C4-2B (cell line): ENCODE data around the gene GAR1.

Experiments used
- H3K27ac ChIP-seq: fragments of 450-650 bp; 2 replicates; pipeline ENCODE4 v1.5.1; 2017
- CTCF ChIP-seq: fragments of 450-650 bp; conservative IDR thresholded peaks from 2 replicates; pipeline ENCODE4 v1.5.1; 2017; ENCODE audit warnings: mild to moderate bottlenecking
- ZFX ChIP-seq: fragments of 450-650 bp; IDR thresholded peaks from 2 replicates; pipeline ENCODE4 v1.6.1; 2017

The GAR1 gene

GRCh38 chr4:109801895-109802319 is 13.7 kb upstream of the GAR1 start, which contains the start of gene CFI:
Gene CFI, minus strand, starts transcription at chr4:109801999. Its CDS starts 28 bp downstream, at chr4:109801971.
- no peak within 1 kb of the TSS for H3K27ac ChIP-seq
- TF ChIP-seq CTCF (no peak), ZFX (no peak)

GRCh38 chr4:109803924-109804571 is 11.5 kb upstream of the GAR1 start:
- H3K27ac ChIP-seq = no peak overlapping the region
- TF ChIP-seq CTCF = peak; percentile 57
- no peak for TF ChIP-seq ZFX

GRCh38 chr4:109809655-109810054 is 5.9 kb upstream of the GAR1 start:
- no peak overlapping the region for H3K27ac ChIP-seq
- no peak for TF ChIP-seq ZFX
- TF ChIP-seq CTCF = no peak

GRCh38 chr4:109810552-109811387 is 4.8 kb upstream of the GAR1 start:
- H3K27ac ChIP-seq = no peak overlapping the region
- TF ChIP-seq CTCF = no peak
- no peak for TF ChIP-seq ZFX

GRCh38 chr4:109811707-109812106 is 3.9 kb upstream of the GAR1 start:
- H3K27ac ChIP-seq = no peak overlapping the region
- TF ChIP-seq ZFX = no peak

- peak overlapping the region; percentile 70 for H3K27ac ChIP-seq
- no peak for TF ChIP-seq ZFX
- TF ChIP-seq CTCF = no peak
Measured at GRCh38 chr4:109816082-109816442, 500 bp downstream of the GAR1 start.

- TF ChIP-seq CTCF (no peak), ZFX (no peak)
- H3K27ac ChIP-seq = no peak overlapping the region
Measured at GRCh38 chr4:109816894-109817293, 1.3 kb downstream of the GAR1 start.
